ENCODE measurements around the gene MGA.

GRCh38 chr15:41820791-41821423, 160.7 kb downstream of the MGA start:
- TF ChIP-seq, protein P1, sequence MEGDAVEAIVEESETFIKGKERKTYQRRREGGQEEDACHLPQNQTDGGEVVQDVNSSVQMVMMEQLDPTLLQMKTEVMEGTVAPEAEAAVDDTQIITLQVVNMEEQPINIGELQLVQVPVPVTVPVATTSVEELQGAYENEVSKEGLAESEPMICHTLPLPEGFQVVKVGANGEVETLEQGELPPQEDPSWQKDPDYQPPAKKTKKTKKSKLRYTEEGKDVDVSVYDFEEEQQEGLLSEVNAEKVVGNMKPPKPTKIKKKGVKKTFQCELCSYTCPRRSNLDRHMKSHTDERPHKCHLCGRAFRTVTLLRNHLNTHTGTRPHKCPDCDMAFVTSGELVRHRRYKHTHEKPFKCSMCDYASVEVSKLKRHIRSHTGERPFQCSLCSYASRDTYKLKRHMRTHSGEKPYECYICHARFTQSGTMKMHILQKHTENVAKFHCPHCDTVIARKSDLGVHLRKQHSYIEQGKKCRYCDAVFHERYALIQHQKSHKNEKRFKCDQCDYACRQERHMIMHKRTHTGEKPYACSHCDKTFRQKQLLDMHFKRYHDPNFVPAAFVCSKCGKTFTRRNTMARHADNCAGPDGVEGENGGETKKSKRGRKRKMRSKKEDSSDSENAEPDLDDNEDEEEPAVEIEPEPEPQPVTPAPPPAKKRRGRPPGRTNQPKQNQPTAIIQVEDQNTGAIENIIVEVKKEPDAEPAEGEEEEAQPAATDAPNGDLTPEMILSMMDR (optimal IDR thresholded peaks at IDR 0.05 in 1 of 3, IDR thresholded peaks at IDR 0.05 in 1 of 3, conservative IDR thresholded peaks at IDR 0.05 in 1 of 3; ENCODE audit: extremely low read depth in 1 of 3, insufficient read depth in 2 of 3, low read length in 3 of 3): no peak
- no peak for TF ChIP-seq EZH2 (IDR thresholded peaks at IDR 0.05; ENCODE audit: low read length)

All from keratinocyte (primary cell).